Breast epithelium (tissue), 4 donors: ENCODE results near the gene RNF149. TPM values are rescaled to one million over a fixed set of nuclear protein-coding genes. Genes with fewer than 3 reads are reported as not detected.
"Not testable (repeated sequence)": the region's sequence is repeated elsewhere in the genome, so short reads cannot be mapped to it uniquely, and the experiment has no call there.

Experiments used
- DNase-seq, 2 donors: peaks; one replicate each; pipeline ENCODE4 v3.0.0-alpha.2; 2019; ENCODE audit warnings: low spot score in 2 of 2
- H3K27ac ChIP-seq, 2 donors: fragments of 200-600 bp; sonication (generic) in 1 of 2; one replicate each; pipeline ENCODE4 v1.5.1; 2016 to 2019; ENCODE audit warnings: mild to moderate bottlenecking in 1 of 2
- H3K27me3 ChIP-seq, 2 donors: fragments of 200-600 bp; sonication (generic) in 1 of 2; one replicate each; pipeline versions ENCODE4 v1.5.1 to v1.6.0; 2017 to 2019; ENCODE audit warnings: control low read depth in 1 of 2, mild to moderate bottlenecking in 1 of 2
- H3K36me3 ChIP-seq: fragments of 200-600 bp; one replicate; pipeline ENCODE4 v1.5.1; 2019
- H3K4me1 ChIP-seq, 2 donors: fragments of 200-600 bp; sonication (generic); one replicate each; pipeline ENCODE4 v1.5.1; 2016 to 2019; ENCODE audit warnings: control low read depth in 1 of 2
- H3K4me3 ChIP-seq, 3 donors: fragments of 200-600 bp; sonication (generic); 1 replicate in 2 of 3; 2 replicates in 1 of 3; pipeline ENCODE4 v1.5.1; 2016 to 2019; ENCODE audit warnings: mild to moderate bottlenecking in 3 of 3, moderate library complexity in 2 of 3
- H3K9me3 ChIP-seq, 2 donors: fragments of 200-600 bp; sonication (generic) in 1 of 2; one replicate each; pipeline ENCODE4 v1.5.1; 2016 to 2019; ENCODE audit warnings: control low read depth in 1 of 2
- POLR2A ChIP-seq: fragments of 450-650 bp; IDR thresholded peaks from one replicate; pipeline ENCODE4 v1.6.1; 2016; ENCODE audit warnings: antibody characterized with exemption, mild to moderate bottlenecking, moderate library complexity
- POLR2AphosphoS5 ChIP-seq, 3 donors: sonication (generic); formaldehyde crosslinking; IDR thresholded peaks; one replicate each; pipeline ENCODE4 v1.6.1; 2017; ENCODE audit warnings: antibody characterized with exemption in 3 of 3
- intact Hi-C: fragments of 100-400 bp; cut with DNase I; formaldehyde crosslinking; loops from one replicate; pipeline ENCODE4 v1.15.1; 2023; ENCODE audit warnings: low total_unique reads
- total RNA-seq, 3 donors: library from RNA; depleted of rRNA; stranded (reverse); fragments of >200 nt; gene quantifications; one replicate each; pipeline ENCODE4 v1.1.0, GENCODE V29; 2016
- TF ChIP-seq, protein P1 (sequence below), 3 donors: fragments of 450-650 bp; IDR thresholded peaks; one replicate each; pipeline ENCODE4 v1.5.1; 2016 to 2017; ENCODE audit warnings: antibody characterized with exemption in 3 of 3, mild to moderate bottlenecking in 3 of 3, moderate library complexity in 3 of 3

Gene RNF149
- total RNA-seq, 3 donors from 2014 or later: 65.6 to 101 (median 75.4) TPM

DNA sequence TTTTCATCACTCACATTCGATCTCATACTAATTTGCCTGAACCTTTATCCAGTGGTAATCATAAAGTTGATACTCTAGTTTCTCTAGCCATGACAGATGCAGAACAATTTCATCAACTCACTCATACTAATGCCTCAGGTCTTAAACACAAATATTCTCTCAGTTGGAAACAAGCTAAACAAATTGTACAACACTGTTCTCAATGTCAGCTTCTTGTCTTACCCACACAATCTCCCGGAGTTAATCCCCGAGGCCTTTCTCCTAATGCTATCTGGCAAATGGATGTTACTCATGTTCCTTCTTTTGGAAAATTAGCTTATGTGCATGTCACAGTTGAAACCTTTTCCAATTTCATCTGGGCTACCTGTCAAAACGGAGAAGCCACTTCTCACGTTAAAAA, 67.3 kb downstream of the RNF149 start:
- intact Hi-C loops: no loop called here
- no peak overlapping the region for H3K4me3 ChIP-seq

DNA sequence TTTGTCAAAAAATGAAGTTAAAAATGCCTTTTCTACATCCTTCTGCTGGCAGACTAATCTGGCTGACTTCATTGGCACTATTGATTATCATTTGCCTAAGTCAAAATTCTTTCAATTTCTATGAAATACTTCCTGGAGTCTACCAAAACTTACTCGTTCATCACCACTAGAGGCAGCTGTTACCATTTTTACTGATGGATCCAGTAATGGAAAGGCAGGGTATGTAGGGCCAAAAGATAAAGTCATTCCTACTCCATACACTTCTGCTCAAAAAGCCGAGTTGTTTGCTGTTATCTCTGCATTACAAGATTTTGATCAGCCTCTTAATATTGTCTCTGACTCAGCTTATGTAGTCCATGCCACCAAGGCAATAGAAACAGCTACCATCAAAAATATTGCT, 67.8 kb downstream of the RNF149 start:
- H3K4me3 ChIP-seq, H3K9me3 ChIP-seq, H3K36me3 ChIP-seq, intact Hi-C loops, H3K4me1 ChIP-seq, H3K27me3 ChIP-seq, DNase-seq: not testable (repeated sequence)
- TF ChIP-seq, protein P1, sequence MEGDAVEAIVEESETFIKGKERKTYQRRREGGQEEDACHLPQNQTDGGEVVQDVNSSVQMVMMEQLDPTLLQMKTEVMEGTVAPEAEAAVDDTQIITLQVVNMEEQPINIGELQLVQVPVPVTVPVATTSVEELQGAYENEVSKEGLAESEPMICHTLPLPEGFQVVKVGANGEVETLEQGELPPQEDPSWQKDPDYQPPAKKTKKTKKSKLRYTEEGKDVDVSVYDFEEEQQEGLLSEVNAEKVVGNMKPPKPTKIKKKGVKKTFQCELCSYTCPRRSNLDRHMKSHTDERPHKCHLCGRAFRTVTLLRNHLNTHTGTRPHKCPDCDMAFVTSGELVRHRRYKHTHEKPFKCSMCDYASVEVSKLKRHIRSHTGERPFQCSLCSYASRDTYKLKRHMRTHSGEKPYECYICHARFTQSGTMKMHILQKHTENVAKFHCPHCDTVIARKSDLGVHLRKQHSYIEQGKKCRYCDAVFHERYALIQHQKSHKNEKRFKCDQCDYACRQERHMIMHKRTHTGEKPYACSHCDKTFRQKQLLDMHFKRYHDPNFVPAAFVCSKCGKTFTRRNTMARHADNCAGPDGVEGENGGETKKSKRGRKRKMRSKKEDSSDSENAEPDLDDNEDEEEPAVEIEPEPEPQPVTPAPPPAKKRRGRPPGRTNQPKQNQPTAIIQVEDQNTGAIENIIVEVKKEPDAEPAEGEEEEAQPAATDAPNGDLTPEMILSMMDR (IDR thresholded peaks at IDR 0.05): peak in 2 of 3 donors; percentile 10 to 38
- H3K27ac ChIP-seq: peak overlapping the region in 1 of 2 donors; percentile 8

More for the DNA sequence above, 67.3 kb downstream of the RNF149 start:
- H3K9me3 ChIP-seq: peaks cover 0 to under 1% of the 10 kb centered on the region in 2 donors
- no peaks in the 10 kb centered on the region for H3K36me3 ChIP-seq
- no peak for DNase-seq
- H3K4me1 ChIP-seq: no peaks in the 10 kb centered on the region
- TF ChIP-seq POLR2A (no peak), POLR2AphosphoS5 (IDR thresholded peaks at IDR 0.05) (no peak)
- TF ChIP-seq, protein P1 (IDR thresholded peaks at IDR 0.05): no peak
- peak overlapping the region in 1 of 2 donors; percentile 8 for H3K27ac ChIP-seq
- no peaks in the 10 kb centered on the region for H3K27me3 ChIP-seq

DNA sequence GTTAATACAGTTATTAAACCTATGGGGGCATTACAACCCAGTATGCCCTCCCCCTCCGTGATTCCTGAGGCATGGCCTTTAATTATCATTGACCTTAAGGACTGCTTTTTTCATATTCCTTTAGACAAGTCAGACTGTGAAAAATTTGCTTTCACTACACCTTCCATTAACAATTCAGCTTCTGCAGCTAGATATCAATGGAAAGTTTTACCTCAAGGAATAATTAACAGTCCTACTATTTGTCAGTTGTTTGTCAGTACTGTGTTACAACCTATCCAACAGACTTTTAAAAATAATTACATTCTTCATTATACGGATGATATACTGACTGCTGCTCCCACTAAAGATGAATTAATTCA, 68.8 kb downstream of the RNF149 start:
- intact Hi-C loops, H3K4me1 ChIP-seq, DNase-seq, H3K9me3 ChIP-seq, H3K27me3 ChIP-seq, H3K36me3 ChIP-seq, H3K4me3 ChIP-seq: not testable (repeated sequence)
- H3K27ac ChIP-seq: peak overlapping the region in 1 of 2 donors; percentile 65

DNA sequence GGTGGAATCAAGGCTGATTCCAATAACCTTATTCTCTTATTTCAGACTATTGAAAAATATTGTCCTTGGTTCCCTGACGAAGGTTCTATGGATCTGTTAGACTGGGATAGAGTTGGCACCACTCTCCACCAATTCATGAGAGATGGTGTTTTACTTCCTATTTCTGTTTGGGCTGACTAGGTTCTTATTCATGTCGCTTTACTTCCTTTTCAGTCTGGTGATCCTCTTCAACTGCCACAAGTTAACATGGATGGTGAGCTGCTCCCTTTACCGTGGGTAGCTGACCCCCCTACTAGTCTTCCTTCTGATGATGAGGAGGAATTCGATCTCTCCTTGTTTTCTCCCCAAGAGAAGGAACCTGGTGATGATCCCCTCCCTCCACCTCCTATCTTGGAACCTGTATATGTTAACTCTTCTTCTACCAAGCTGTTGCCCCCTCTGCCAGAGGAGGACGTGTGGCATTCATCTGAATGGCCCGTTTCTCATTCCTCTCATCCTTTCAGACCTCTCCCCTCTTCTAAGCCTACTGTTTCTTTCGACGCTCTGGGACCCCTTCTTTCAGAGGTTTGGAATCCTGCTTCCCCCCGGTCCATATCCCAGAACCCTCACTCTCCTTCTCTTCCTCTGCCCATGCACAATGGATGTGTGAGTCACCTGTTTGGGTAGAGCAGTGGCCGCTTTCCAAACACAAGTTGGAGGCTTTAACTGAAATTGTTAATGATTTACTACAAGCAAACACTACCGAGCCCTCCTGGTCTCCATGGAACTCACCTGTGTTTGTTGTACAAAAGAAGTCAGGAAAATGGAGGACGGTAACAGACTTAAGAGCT, 69.4 kb downstream of the RNF149 start:
- TF ChIP-seq, protein P1 (IDR thresholded peaks at IDR 0.05): no peak
- no peak for TF ChIP-seq POLR2AphosphoS5 (IDR thresholded peaks at IDR 0.05)
- no peak for TF ChIP-seq POLR2A
- Histone ChIP-seq H3K9me3 (peaks cover 0 to 4% of the 10 kb centered on the region in 2 donors), H3K27ac (peak overlapping the region in 1 of 2 donors; percentile 65), H3K4me1 (no peaks in the 10 kb centered on the region), H3K27me3 (no peaks in the 10 kb centered on the region), H3K4me3 (no peak overlapping the region), H3K36me3 (no peaks in the 10 kb centered on the region)
- no peak for DNase-seq
- intact Hi-C loops: no loop called here

DNA sequence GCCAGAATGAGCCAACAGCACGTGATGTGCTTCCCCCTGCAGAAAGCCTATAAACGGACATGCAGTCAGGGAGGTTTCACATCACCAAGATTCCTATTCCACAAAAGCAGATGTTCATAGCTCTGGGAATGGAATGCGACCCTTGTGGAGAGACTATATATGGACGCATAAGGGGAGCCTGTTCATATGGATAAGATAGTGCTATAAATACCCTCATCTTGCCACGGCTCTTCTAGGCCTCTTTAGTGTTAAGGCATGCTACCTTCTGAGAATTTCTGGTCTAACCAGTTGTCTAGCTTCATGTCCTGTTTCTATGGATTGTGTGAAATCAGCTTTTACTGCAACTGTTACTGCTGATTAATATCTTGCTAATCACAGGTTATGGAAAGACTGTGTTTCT, 70.6 kb downstream of the RNF149 start:
- H3K4me3 ChIP-seq, H3K4me1 ChIP-seq, H3K27ac ChIP-seq, intact Hi-C loops, H3K9me3 ChIP-seq, H3K36me3 ChIP-seq, H3K27me3 ChIP-seq, DNase-seq: not testable (repeated sequence)

DNA sequence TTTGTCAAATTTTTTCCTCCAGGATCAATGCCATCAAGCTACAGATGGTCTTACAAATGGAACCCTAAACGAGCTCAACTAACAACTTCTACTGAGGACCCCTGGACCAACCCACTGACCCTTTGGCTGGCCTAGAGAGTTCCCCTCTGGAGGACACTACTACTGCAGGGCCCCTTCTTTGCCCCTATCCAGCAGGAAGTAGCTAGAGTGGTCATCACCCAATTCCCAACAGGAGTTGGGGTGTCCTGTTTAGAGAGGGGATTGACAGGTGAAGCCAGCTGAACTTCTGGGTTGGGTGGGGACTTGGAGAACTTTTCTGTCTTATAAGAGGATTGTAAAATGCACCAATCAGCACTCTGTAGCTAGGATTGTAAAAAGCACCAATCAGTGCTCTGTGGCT, 72.5 kb downstream of the RNF149 start:
- H3K4me1 ChIP-seq, H3K9me3 ChIP-seq, H3K36me3 ChIP-seq, H3K4me3 ChIP-seq, DNase-seq, intact Hi-C loops, H3K27me3 ChIP-seq: not testable (repeated sequence)
- peak overlapping the region in 1 of 2 donors; percentile 41 for H3K27ac ChIP-seq
